HG02763 (cell line): ENCODE results near the gene NFATC2IP.

Source experiments
- ATAC-seq: cut with Tn5 transposase; IDR thresholded peaks from one replicate; pipeline ENCODE4 v1.9.1; 2021; ENCODE audit warnings: mild to moderate bottlenecking, moderate library complexity; ENCODE audit not compliant: unreplicated experiment

NFATC2IP gene

DNA sequence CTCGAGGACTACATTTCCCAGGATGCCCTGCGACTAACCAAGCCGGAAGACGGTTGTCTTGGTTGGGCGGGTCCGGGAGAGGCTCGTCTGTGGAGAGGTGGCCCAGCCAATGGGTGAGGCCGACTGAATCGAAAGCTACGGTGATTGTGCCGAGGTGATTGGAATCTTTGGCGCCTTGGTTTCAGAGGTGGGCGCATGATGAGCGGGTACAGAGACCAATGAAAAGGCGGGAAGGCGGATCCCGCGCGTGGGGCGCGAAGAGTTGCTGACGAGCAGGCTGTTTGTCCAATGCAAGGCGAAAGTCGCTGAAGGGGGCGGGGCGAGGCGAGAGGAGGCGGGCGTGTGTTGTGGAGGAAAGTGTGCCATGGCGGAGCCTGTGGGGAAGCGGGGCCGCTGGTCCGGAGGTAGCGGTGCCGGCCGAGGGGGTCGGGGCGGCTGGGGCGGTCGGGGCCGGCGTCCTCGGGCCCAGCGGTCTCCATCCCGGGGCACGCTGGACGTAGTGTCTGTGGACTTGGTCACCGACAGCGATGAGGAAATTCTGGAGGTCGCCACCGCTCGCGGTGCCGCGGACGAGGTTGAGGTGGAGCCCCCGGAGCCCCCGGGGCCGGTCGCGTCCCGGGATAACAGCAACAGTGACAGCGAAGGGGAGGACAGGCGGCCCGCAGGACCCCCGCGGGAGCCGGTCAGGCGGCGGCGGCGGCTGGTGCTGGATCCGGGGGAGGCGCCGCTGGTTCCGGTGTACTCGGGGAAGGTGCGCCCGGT, at the start of gene NFATC2IP:
Gene NFATC2IP, plus strand, starts transcription at position 290 of the 762 bp plus-strand sequence. Its CDS starts 75 bp downstream, at position 365.
- peak; percentile 86 for ATAC-seq

DNA sequence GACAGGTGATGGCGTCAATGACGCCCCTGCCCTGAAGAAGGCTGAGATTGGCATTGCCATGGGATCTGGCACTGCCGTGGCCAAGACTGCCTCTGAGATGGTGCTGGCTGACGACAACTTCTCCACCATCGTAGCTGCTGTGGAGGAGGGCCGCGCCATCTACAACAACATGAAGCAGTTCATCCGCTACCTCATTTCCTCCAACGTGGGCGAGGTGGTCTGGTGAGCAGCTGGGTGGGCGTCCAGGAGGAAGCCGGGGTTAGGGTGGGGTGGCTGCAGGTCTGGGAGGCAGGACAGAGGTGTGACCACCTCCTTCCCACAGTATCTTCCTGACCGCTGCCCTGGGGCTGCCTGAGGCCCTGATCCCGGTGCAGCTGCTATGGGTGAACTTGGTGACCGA, 48.9 kb upstream of the NFATC2IP start:
- ATAC-seq, result no peak

DNA sequence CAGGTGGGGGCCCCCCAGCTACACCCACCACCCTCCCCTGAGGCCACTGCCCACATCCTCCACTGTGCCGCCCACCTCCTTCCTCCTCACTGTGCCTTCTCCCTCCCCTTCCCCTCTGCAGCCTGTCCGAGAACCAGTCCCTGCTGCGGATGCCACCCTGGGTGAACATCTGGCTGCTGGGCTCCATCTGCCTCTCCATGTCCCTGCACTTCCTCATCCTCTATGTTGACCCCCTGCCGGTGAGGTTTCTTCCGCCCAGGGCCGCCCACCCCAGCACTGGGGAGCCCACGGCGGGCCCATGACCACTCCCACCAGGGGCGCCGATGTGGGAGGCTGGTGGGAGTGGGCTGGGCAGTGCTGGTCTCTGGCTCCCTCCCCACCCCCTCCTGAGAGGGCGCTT, 47.8 kb upstream of the NFATC2IP start:
- ATAC-seq, result no peak

DNA sequence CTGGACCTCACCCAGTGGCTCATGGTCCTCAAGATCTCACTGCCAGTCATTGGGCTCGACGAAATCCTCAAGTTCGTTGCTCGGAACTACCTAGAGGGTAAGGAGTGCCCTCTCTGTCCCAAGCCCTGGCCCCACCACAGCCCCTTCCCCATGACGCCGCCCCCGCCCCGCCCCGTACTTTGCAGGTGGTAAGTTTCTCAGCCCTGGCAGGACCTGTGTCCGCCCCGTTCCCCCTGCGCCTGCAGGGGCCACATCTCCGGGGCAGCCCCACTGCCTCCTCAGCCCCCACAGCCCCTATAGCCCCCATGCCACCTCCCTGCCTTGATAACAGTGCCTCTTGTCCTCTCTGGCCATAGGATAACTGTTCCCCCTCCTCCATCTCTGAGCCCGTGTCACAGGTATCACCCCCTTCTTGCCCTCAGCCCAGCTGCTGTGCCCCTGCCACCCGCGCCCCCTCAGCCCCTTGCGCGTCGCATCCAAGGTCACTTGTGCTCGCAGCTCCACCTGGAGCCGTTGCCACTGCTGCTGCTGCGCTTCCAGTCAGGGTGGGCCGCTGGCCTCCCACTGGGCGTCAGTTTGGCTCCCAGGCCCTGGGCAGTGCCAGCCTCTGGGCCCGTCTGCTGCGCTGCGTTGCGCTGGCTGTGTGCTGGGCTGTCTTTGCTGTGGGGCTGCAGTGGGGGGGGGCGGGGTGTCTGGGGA, 47.2 kb upstream of the NFATC2IP start:
- no peak for ATAC-seq

GRCh38 chr16:28904363-28904762, 46.4 kb upstream of the NFATC2IP start:
- no peak for ATAC-seq

DNA sequence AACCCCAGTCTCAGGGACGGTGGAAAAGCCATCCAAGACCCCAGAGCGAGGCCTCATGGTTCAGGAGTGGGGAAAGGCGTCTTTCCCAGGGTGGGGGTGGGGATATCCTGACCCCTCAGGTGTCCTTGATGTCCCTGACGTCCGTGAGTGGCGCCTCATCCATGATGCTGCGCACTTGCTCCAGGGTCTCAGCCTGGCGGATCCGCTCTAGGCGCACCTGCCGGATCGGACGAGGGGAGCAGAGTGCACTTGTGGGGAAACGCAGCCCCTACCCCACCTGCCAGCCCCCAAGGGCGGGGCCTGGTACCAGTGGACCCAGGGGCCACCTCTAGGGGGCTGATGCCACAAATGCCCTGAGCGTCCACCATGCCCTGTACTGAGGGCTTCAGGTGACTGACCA, 45.9 kb upstream of the NFATC2IP start:
- ATAC-seq, result no peak

DNA sequence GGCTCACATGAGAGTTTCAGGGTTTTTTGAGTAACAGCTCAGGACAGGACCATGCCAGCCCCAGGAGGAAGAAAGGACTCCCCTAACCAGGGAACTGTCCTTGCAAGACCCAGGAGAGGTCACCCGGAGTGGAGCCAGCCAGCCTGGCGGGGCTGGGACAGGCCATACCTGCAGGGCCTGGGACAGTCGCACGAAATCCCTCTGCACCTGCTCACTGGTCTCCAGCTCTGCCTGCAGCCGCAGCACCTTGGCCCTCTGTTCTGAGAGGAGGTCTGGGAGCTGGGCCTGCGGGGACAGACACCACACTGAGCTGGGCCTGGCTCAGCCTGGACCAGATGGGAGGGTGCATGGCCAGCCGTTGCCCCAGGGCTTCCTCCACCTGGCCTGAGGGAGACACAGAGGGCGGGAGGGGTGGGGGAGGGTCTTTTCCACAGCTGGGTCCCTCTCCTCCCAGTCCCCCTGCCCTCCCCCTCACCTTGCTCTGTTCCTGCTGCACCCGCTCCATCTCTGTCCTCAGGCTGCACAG, 45.4 kb upstream of the NFATC2IP start:
- ATAC-seq, result no peak

DNA sequence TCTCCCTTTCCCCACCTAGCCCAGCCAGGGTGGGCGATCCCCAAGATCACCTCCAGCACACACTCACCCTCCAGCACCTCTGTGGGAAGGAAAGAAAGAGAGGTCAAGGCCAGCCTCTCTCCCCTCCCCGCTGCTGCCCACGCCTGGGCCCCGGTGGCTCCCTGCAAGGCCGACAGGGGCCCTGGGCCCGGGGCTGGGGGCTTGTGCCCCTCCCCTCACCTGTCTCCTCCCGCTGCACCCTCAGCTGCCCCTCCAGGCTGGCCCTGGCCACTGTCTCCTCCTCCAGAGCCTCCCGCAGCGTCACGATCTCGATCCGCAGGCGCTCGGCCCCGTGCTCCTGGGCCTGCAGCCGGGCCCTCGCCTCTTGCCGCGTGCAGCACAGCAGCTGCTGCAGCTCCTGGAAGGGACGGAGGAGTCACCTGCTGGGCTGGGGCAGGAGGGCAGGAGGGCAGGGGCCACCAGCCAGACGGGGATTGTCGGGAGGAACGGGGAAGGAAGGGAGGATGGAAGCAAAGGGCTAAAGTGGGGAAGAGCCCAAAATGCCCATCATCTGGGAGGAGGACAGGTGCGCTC, 44.9 kb upstream of the NFATC2IP start:
- ATAC-seq, result no peak

DNA sequence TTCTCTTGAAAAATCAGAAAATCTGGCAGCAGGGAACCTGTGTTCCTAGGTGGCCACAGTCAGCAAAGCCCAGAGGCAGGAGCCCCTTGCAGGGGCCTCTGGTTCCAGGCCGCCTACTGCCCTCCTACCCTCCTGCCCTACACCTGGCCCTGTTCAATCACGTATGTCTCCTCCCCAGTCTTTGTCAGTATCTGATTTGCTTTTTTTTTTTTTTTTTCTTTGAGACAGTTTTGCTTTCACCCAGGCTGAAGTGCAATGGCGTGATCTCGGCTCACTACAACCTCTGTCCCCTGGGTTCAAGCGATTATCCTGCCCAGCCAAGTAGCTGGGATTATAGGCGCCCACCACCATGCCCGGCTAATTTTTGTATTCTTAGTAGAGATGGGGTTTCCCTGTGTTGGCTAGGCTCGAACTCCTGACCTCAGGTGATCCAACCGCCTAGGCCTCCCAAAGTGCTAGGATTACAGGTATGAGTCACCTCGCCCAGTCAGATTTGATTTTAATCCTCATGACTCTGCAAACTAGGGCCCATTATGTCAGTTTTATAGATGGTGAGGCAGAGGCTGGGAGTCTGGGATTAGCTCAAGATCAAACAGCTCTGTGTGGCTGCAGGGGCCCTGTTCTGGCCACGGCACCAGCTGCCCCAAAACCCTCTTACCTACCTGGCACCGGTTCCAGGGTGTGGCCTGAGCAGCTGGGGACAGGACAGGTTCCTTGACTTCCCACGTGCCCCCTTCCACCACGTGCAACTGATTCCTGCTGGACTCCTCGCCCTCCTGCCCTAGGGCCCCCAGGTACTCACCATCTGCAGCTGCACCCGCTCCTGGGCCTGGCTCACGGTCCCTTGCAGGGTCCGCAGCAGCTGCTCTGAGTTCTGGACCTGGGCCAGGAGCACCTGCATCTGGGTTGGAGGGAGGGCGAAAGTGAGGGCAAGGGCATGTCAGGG, 40.4 kb upstream of the NFATC2IP start:
- no peak for ATAC-seq

DNA sequence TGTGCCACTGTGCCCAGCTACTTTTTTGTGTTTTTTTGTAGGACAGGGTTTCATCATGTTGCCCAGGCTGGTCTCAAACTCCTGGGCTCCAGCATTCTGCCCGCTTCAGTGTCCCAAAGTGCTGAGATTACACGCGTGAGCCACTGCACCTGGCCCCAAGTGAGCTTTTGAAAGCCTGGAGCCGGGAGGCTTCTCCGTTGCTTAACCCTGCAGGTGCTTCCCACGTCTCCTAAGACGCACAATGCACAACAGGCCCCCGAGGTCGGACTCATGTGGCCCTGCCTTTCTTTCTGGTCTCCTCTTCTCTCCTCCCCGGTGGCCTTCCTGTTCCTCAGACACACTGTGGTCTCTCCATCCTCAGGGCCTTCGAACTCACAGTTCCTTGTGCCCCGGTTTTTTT, 38.2 kb upstream of the NFATC2IP start:
- ATAC-seq, result no peak

GRCh38 chr16:28913946-28914724, 36.6 kb upstream of the NFATC2IP start:
- ATAC-seq, result no peak

GRCh38 chr16:28915181-28915580, 35.6 kb upstream of the NFATC2IP start:
- ATAC-seq, result no peak

DNA sequence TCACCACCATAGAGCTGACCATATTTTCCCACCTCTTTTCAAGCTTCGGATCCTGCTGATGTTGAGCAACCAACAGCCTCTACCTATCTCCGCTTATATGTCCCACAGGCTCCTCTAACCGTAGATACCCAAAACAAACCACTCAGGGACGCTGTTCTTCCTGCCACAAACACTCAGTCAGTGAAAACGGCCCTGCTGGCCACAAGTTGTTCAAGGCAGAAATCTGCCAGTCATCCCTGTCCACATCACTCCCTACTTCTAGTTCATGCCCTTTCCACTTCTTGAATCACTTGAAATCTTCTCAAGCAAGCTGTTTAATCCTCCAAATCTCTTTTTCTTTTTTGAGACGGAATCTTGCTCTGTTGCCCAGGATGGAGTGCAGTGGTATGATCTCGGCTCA, 33.6 kb upstream of the NFATC2IP start:
- no peak for ATAC-seq

DNA sequence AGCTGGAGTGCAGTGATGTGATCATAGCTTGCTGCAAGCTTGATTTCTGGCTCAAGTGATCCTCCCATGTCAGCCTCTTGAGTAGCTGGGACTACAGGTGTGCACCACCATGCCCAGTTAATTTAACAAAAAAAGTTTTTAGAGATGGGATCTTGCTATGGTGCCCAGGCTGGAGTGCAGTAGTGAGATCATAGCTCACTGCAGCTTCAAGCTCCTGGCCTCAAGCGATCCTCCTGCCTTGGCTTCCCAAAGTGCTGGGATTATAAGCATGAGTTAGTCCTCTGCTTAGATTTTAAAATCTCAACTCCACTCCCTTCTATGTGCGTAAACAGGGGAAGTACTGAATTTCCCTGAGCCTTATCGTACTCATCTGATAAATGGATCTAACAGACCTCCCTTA, 32.0 kb upstream of the NFATC2IP start:
- no peak for ATAC-seq

- ATAC-seq, result no peak
Measured at GRCh38 chr16:28923231-28923587, 27.5 kb upstream of the NFATC2IP start.

GRCh38 chr16:28923652-28924398, 26.9 kb upstream of the NFATC2IP start:
- peak; percentile 54 for ATAC-seq

DNA sequence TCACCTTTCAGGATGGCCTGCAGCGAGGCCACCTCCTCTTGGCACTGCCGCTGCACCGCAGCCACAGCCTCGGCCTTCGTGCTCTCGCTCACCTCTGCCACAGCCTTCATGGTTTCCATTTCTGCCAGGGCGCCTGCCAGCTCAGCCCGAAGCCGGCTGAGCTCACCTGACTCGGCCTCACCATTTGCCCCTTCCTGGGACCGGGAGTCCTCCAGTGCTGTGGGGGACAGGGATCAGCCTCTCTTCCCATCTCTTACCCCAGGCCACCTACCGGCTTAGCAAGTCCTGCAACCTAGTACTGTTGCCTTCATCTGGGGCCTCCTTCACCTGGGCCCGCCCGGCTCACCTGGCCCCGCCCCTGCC, 26.4 kb upstream of the NFATC2IP start:
- ATAC-seq, result no peak

DNA sequence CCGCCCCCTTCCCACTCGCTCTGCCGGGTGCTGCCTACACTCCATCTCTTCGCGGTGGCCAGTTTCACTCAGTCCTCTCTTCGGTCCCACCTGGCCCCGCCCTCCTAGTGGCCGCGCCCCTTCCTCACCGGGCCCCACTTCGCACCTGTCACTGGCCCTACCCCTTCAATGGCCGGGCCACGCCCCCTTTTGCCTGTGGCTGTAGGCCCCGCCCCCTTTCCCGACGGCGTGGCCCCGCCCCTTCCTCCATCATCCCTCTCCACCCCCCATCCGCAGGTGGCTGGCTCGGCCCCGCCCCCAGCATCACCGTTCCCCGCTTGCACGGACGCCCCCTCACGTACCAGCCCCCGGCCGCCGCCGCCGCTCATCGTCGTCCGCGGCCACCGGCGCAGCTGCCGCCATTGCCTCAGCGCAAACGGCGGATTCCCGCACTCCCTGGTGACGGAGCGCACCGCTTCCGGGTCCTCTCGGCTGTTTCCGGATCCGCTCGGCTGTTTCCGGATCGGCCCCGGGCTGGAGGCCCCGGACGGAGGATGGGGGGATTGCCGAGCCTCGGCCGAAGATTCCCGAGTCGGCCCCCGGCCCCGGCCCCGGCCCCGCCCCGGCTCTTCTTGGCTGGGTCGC, 25.9 kb upstream of the NFATC2IP start, which contains the start of gene RABEP2:
Gene RABEP2, minus strand, starts transcription at position 477 of the 624 bp plus-strand sequence. Its CDS starts 75 bp downstream, at position 402.
- ATAC-seq, result peak; percentile 56
